GM18517 (cell line): ENCODE results near the gene S100A7A.
"Not testable (repeated sequence)": the region's sequence is repeated elsewhere in the genome, so short reads cannot be mapped to it uniquely, and the experiment has no call there.

Experiments
- ATAC-seq: cut with Tn5 transposase; IDR thresholded peaks from one replicate; pipeline ENCODE4 v1.9.1; 2021; ENCODE audit warnings: mild to moderate bottlenecking, moderate library complexity; ENCODE audit not compliant: unreplicated experiment

The S100A7A gene

DNA sequence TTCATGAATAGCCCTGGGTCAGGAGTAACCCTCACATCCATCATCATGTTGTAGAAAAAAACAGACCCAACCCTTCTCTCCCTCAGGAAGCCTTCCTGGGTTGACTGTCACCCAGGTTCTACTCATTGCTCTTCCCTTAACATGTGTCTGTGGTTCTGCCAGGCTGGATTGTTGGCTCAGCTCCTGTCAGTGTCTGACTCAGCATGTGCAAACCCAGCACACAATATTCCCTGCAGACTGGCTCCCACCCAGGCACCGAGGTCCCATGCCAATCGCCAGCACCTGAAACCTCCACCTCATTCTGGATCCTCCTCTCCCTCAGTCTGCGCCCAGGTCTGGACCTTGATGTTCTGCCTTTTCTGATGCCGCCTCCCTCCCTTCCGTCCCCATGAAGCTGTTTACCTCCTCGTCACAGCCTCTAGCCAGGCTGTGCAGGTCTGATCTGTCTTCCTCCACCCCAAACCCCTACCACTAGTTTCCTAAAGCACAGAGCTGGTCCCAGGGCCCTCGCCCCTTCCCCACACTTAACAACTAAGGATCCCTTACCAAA, 21.1 kb upstream of the S100A7A start:
- ATAC-seq, result no peak

DNA sequence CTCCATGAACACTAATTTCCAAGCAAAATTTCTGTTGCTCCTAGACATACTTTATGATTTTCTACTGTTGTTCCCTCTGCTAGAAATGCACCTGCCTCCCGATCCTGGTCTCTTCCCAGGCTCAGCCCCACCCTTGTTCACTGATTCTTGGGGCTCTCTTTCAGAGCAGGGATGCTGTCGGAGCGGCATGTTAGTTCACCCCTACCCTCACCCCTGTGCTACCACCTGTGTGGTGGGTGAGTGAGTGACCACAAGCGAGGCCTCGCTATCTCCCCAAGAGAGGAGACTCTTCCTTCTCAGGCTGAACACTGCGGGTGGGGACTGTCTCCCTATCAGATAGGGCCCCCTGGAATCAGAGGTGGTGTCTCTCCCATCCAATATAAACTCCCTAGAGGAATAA, 20.5 kb upstream of the S100A7A start:
- ATAC-seq, result no peak

DNA sequence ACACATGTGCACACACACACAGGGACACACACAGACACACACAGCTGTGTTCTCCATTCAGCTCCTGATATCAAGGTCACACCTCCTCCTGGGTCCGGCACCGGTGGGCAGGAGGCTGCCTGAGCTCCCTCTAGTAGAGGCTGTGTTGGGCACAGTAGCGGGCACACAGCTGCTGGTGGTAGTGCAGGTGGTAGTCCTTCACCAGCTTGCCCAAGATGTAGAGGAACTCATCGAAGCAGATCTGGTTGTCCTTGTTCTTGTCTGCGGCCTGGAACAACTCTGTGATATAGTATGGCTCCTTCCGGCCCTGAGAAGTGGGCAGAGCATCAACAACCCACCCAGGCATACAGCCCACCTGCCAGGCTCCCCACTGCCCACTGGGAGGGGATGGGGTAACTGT, 19.9 kb upstream of the S100A7A start:
- no peak for ATAC-seq

DNA sequence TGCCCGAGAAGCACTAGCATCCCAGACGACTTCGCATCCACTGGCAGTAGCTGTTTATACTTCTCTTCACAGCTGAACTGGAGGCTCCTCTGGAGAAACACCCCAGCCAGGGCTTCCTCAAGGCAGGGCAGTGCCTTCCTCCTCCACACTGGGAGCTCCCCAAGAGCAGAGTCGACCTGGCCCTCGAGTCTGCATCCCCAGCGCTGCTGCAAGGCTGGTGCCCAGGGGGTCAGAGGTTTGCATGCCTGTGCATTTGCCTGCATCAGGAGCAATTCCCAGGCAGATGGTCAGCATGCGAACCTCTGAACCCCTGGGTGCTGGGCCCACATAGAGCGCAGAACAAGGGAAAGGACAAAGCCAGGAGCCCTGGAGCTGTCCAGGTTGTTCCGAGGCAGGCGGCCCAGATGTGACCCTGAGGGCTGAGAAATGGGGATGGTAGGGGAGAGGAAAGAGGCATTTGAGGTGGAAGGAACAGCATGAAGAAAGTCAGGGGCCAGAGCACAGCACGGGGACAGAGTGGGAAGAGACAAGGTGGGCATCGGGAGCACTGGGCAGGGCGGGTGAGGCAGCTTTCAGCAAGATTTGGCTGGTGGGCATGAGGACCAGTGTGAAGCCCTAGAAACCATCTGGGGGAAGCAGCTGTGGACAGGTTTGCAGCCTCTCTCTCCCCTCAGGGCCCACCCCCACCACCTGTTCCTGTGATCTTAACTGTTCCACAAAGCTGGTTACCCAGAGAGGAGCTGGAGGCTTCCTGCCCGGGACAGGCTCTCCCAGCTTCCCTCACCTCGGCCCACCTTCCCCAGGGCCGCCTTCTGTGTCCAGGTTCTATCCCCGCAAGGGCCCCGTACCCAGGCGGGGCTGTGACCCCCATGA, 19.0 kb upstream of the S100A7A start:
- no peak for ATAC-seq

DNA sequence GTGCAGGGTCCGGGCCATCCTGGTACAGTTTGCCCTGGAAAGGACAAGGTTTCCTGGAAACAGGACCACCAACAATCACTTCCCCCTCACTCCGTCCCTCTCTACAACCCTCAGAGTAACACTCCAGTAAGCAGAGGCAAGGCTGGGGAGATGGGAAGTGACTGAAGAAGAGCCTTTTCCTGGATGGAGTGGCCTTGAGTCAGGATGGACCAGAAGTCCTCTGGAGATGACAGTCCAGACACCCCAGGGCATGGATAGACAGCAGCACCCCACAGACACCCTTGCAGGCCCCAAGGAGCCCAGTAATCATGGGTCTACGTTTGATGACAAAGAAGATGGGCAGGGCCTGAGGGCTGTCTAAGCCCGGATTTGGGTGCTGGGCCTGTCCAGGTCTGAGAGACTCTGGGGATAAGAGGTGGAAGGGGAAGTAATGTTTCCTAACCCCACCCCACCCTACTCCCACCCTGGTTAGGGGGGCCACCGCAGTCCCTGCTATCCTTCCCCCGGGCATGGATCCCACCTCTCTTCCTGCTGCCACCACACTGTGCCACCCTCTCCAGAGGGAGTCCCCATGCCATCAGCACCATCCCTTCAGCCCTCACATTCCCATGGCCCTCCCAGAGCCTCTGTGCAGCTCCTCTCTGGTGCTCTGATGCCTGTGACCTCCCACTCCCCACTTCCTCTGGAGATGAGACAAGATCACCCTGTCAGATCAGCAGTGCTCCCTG, 18.2 kb upstream of the S100A7A start:
- ATAC-seq, result no peak

DNA sequence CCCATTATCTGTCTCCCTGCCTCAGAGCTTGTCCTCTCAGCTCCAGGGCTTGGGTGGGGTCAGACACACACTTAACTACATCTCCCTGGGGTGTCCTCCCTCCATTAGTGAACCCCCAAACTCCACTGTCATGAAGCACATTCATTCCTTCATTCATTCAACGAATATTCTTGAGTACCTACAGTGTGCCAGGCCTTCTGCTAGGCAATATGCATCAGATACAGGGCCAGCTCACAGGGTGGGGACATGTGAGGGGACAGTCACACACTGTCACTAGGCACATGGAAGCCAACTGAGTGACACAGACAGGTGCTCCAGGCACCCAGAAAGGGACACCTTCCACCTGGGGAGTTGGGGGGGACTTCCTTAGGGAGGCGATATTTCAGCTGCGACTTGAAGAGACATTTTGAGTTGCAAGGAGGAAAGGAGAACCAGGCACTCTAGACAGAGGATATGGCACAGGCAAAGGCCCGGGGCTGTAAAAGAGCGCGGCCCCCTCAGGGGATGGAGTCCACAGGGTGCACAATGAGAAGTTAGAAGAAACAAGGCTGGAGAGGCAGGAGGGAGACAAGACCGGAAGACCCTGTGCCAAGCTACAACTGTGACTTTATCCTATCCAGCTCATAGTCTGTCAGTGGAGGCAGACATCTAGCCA, 16.8 kb upstream of the S100A7A start:
- no peak for ATAC-seq

DNA sequence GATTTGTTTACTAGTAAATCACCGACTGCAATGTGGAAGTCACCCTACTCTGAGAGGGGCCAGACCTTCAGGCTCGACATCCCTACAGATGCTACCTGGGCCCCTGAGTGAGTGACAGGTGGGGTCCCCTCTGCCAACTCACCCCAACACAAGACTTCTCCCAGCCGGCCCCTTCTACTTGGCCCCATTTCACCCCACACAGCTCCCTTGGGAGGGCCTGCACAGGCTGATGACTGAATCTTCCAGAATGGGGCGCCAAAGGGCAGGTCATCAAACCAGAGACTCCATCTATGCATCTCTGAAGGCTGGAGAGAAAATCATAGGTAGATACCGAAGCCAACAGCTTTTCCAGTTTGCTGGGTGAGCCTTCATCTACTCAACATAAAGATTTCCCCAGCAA, 16.1 kb upstream of the S100A7A start:
- no peak for ATAC-seq

DNA sequence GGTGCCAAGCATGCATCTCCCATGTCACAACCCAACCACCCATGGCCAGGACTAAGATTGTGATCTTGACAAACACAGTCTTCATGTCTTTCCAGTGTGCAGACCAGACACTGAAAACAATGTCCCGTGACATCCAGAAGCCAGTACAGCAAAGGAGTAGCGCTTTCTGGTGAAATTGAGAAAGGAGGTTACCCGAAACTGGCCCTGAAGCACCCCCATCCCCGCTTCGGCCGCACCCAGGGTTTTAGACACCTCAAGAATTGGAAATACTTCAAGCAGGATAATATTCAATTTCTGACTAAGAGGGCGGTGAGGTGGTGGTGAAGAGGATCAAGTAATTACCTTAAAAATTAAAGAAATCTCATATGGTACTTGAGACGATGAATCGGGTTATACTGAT, 14.9 kb upstream of the S100A7A start:
- ATAC-seq, result no peak

DNA sequence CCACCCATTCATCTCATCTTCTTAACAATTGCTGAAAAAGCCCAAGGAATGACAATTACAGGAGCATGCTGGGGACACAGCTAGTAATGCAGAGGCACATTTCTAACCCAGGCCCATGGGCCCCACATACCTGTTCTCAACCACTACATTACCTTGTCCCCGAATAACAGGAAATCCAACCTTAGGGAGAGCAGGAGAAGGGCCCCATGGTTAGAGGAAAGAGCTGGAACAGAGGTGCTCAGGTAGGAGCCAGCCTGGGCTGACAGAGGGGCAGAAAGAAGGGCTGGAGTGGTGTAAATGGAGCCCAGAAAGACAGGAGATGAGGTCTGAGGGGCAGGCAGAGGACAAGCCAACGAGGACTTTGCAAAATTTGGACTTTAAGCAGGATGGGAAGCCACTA, 14.1 kb upstream of the S100A7A start:
- no peak for ATAC-seq

DNA sequence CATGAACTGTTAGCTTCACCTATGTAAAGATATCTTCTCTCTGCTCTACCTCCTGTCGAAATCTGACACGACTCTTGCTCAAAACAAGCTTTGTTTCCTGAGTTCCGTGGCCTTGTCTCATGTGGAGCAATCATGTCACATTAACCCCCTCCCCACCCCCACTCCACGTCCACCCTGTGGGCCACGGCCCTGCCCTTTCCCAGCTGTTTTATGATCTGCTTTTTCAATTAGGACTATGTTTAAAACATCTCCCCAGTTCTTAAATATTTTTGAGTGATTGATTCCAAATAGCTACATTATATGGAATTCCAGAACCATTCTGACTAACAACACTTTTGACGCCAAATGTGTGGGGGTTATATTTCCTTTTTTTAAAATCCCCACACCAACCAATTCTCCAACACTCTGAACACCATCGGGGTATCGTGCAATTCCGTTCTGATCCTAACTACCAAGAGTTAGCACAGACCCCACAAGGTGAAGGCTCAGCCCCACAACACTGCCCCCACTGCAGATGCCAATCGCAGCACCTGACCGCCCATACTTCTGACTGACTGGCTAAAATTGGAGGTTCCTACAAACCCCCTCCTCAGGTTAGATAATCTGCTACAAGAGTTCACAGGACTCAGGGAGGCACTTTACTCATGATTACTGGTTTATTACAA, 12.8 kb upstream of the S100A7A start:
- ATAC-seq, result no peak

DNA sequence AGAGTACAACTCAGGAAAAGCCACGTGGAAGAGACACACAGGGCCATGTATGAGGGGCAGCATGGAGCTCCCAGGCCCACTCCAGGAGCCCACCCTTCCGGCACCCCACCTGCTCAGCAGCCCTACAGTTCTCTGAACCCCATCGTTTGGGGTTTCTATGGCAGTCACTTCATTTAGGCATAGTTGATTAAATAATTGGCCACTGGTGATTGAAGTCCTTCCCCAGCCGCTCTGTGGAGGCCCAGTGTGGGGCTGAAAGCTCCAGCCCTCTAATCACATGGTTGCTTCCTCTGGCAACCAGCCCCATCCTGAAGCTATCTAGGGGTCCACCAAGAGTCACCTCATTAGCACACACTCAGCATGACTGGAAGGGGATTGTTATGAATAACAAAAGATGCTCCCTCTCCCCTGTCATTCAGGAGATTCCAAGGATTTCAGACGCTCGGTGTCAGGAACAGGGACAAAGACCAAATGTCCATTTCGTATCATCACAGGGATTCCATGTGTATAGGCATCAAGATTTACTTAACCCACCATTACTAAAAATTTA, 12.2 kb upstream of the S100A7A start:
- ATAC-seq, result no peak

DNA sequence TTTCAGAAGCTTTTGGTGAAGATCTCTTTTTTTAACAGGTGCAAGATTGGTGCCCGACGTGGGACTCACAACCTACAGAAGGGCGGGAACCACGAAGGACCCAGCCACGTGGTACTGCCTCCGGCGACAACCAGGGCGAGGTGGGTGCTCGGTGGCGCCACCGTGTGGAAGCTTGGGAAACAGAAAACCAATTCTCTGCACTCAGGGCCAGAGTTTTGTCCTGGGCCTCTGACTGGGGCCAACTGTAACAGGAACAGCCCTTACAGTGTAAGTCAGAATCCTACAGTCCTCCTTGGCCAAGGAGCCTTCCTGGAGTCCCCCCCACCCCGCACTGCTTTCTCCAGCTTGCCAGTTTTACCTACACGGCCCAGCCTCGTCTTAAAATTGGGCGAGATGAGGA, 11.6 kb upstream of the S100A7A start:
- ATAC-seq, result no peak

DNA sequence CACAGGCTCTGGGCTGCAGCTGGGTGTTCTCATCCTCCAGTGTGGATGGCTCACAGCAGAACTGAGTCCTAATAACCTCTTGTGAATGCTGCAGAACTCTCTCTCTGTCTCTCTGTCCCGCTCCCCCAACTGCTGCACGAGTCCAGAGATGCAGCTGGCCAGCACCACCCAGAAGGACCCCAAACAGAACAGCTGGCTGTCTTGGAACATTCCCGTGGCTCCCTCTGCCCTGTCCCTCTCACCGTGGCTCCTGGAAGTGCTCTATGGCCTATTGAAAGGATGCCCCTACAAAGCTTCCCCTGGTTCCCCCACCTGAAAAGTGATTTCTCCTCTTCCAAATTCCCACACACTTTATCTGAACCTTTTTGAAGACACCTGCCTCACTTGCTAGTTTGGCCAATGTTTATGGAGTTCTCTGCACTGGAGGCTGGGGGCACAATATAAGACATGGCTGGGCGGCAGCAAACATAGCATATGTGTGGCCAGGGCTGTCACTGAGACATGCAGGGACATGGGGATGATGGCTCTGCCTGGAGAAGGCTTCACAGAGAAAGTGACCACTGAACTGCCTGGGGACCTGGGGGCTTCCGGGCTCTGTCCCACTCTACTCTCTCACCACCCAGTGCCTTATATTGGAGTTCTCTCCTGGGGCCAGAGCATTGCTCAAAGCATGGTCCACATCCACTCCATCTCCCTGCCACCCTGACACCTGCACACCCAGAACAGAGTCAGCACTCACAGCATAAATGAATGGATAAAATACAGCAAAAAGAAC, 10.3 kb upstream of the S100A7A start:
- ATAC-seq, result not testable (repeated sequence)

DNA sequence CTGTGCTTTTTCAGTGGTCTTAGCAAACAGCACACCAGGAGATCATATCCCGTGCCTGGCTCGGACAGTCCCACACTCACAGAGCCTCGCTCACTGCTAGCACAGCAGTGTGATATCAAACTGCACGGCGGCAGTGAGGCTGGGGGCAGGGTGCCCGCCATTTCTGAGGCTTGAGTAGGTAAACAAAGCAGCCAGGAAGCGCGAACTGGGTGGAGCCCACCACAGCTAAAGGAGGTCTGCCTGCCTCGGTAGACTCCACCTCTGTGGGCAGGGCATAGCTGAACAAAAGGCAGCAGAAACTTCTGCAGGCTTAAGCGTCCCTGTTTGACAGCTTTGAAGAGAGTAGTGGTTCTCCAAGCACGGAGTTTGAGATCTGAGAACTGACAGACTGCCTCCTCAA, 9.0 kb upstream of the S100A7A start:
- ATAC-seq, result not testable (repeated sequence)

DNA sequence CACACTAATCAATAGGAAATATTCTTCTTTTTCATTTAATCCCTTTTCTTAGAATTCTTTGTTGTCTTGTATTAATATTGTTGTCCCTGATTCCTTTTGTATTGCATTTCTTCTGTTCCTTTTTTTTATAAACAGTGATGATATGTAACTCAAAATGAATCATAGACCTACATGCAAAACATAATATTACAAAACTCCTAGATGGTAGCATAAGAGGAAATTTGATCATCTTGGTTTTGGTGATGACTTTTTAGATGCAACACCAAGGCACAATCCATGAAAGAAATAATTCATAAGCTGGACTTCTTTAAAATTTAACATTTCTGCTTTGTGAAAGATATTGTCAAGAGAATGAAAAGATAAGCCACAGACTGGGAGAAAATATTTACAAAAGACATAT, 2.4 kb upstream of the S100A7A start:
- ATAC-seq, result not testable (repeated sequence)

DNA sequence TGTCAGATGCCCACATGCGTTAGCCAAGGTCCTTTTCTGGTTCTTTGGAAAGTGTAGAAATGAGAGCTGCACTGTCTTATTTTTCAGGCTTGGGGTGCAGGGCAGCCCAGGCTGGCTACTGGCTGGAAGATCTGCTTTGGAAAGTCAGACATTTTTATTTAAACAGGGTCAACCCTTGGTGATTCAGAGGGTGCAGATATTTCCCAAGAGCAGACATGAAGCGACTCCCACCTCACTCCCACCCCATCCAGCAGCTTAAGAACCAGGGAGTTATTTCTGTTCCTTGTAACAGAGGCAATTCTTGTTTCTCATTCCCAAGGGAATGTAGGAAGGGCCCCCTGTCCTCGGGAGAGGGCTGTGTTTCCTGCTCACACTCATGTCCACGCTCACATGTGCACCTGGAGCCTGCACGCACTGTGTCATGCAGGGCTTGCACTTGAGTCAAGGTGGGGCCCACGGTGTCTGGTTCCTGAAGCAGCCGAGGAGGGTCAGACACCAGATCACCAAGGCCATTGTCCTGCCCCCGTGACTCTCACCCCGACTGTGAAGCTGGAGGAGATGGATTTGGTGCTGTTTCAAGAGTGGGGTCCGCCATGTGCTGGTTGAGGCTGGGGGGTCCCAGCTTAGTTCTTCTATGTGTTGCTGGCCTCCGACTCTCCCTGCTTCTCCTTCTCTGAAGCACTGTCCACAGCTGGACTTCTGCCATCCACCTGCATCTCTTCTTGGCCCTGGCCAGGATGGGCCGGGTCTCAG, 992 bp downstream of the S100A7A start:
- no peak for ATAC-seq

DNA sequence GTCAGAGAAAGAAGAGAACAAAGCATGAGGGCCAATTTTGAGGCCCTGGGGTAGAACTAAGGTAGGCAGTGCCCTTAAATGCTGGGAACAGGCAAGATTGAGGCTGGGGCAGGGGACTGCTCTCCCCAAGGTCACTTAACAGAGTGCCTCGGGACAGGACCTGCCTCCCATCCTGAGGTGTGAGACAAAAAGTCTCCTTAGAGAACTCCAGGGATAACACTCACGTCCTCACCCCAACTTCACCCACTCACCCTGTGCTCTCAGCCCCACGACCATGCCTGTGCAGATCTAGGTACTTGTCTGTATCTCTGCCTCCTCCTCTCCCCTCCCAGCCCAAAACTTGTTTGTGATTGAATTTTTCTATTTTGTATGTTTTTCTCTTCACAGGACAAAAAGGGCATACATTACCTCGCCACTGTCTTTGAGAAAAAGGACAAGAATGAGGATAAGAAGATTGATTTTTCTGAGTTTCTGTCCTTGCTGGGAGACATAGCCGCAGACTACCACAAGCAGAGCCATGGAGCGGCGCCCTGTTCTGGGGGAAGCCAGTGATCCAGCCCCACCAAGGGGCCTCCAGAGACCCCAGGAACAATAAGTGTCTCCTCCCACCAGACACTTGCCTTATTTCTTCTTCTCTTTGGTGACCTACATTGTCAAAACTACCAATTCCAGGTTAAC, 2.6 kb downstream of the S100A7A start:
- ATAC-seq, result not testable (repeated sequence)

DNA sequence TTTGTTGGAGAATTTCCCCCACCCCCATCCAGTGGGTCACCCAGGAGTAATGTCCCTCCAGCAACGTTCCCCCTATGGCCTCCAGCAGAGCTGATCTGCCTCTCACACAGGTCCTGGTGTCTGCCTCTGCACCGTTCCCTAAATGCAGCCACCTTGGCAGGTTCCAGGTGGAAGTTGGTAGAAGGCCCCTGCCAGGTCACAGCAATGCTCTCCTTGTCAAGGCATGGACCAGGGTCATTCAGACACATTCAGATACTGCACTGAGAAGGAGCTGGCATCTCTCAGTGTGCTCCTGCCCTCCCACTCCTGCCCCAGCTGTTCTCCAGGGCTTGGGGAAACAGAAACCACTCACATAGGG, 3.1 kb downstream of the S100A7A start:
- ATAC-seq, result not testable (repeated sequence)

DNA sequence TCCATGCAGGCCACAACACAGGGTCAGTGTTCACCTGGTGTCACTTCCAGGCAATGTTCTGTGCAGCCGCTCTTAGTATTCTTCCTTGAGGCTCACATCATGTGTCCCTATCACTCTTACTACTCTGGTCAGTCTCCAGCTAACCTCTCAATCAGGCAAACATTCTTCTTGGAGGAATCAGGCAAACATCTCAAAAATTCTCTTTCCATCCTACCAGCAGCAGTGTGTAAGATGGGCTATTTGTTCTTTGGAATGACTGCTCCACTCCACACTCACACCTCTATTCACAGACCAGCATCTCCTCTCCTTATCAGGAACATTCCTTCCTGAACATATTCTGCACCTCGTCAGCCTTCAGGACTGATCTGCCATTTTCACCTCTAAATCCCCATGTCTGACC, 4.0 kb downstream of the S100A7A start:
- ATAC-seq, result no peak
